ENCODE data around the gene TMEM130. TPM values are rescaled to one million over a fixed set of nuclear protein-coding genes. Genes with fewer than 3 reads are reported as not detected.

Gene TMEM130
- total RNA-seq, 2 donors from 2014 or later, result 0.36 to 83.6 TPM

- no peaks in the 10 kb centered on the region for H3K9me3 ChIP-seq
- intact Hi-C loops (cut with DNase I), result no loop called here
- WGBS, result 86% methylated on average over 3 of the region's 3 CpGs
- peaks cover 11 to 23% of the 10 kb centered on the region in 2 donors for H3K36me3 ChIP-seq
- H3K4me1 ChIP-seq (replicated peaks), result no peaks in the 10 kb centered on the region
- no peak for TF ChIP-seq POLR2A (IDR thresholded peaks at IDR 0.05)
- no peak for TF ChIP-seq CTCF (IDR thresholded peaks at IDR 0.05)
- no peak for TF ChIP-seq POLR2AphosphoS5 (IDR thresholded peaks at IDR 0.05)
- H3K4me3 ChIP-seq, result no peak overlapping the region
- H3K27me3 ChIP-seq (replicated peaks; ENCODE audit: insufficient read depth), result no peaks in the 10 kb centered on the region
- DNase-seq (ENCODE audit: low spot score), result no peak
- H3K27ac ChIP-seq, result no peak overlapping the region
These were observed 32.7 kb upstream of the TMEM130 start for GRCh38 chr7:98902523-98902922.

- no peak for DNase-seq (ENCODE audit: low spot score)
- H3K36me3 ChIP-seq, result peaks cover 11 to 23% of the 10 kb centered on the region in 2 donors
- H3K4me1 ChIP-seq (replicated peaks), result no peaks in the 10 kb centered on the region
- TF ChIP-seq POLR2AphosphoS5 (IDR thresholded peaks at IDR 0.05) (no peak), POLR2A (IDR thresholded peaks at IDR 0.05) (no peak), CTCF (IDR thresholded peaks at IDR 0.05) (no peak)
- WGBS, result 95% methylated on average over 3 of the region's 3 CpGs
- intact Hi-C loops (cut with DNase I), result no loop called here
- H3K9me3 ChIP-seq, result no peaks in the 10 kb centered on the region
- no peak overlapping the region for H3K4me3 ChIP-seq
- no peak overlapping the region for H3K27ac ChIP-seq
- H3K27me3 ChIP-seq (replicated peaks; ENCODE audit: insufficient read depth), result no peaks in the 10 kb centered on the region
These were observed 31.0 kb upstream of the TMEM130 start for GRCh38 chr7:98900815-98901214.

GRCh38 chr7:98899816-98900215 is 30.0 kb upstream of the TMEM130 start:
- WGBS, result 86% methylated on average over 7 of the region's 7 CpGs
- no peak overlapping the region for H3K27ac ChIP-seq
- H3K4me1 ChIP-seq (replicated peaks), result no peaks in the 10 kb centered on the region
- no peaks in the 10 kb centered on the region for H3K9me3 ChIP-seq
- H3K36me3 ChIP-seq, result peaks cover 11 to 15% of the 10 kb centered on the region in 2 donors
- intact Hi-C loops (cut with DNase I), result no loop called here
- no peaks in the 10 kb centered on the region for H3K27me3 ChIP-seq (replicated peaks; ENCODE audit: insufficient read depth)
- no peak for DNase-seq (ENCODE audit: low spot score)
- no peak for TF ChIP-seq POLR2AphosphoS5 (IDR thresholded peaks at IDR 0.05)
- no peak for TF ChIP-seq CTCF (IDR thresholded peaks at IDR 0.05)
- no peak for TF ChIP-seq POLR2A (IDR thresholded peaks at IDR 0.05)
- H3K4me3 ChIP-seq, result no peak overlapping the region

- no peaks in the 10 kb centered on the region for H3K9me3 ChIP-seq
- 90% methylated on average over 7 of the region's 7 CpGs for WGBS
- TF ChIP-seq POLR2AphosphoS5 (IDR thresholded peaks at IDR 0.05) (no peak), POLR2A (IDR thresholded peaks at IDR 0.05) (no peak), CTCF (IDR thresholded peaks at IDR 0.05) (no peak)
- no peak overlapping the region for H3K27ac ChIP-seq
- no peaks in the 10 kb centered on the region for H3K4me1 ChIP-seq (replicated peaks)
- intact Hi-C loops (cut with DNase I), result no loop called here
- H3K36me3 ChIP-seq, result peaks cover 8 to 9% of the 10 kb centered on the region in 2 donors
- no peak overlapping the region for H3K4me3 ChIP-seq
- DNase-seq (ENCODE audit: low spot score), result no peak
- no peaks in the 10 kb centered on the region for H3K27me3 ChIP-seq (replicated peaks; ENCODE audit: insufficient read depth)
These were observed 22.8 kb upstream of the TMEM130 start for GRCh38 chr7:98892609-98893008.

GRCh38 chr7:98887038-98887437 is 17.2 kb upstream of the TMEM130 start:
- no peak for TF ChIP-seq POLR2A (IDR thresholded peaks at IDR 0.05)
- TF ChIP-seq POLR2AphosphoS5 (IDR thresholded peaks at IDR 0.05), result no peak
- TF ChIP-seq CTCF (IDR thresholded peaks at IDR 0.05), result no peak
- DNase-seq (ENCODE audit: low spot score), result no peak
- Histone ChIP-seq H3K27ac (no peak overlapping the region), H3K4me1 (replicated peaks) (no peaks in the 10 kb centered on the region), H3K9me3 (no peaks in the 10 kb centered on the region), H3K4me3 (no peak overlapping the region), H3K36me3 (no peaks in the 10 kb centered on the region), H3K27me3 (replicated peaks; ENCODE audit: insufficient read depth) (no peaks in the 10 kb centered on the region)
- intact Hi-C loops (cut with DNase I), result no loop called here

All from prostate gland (tissue), 2 donors.